Right lobe of liver (tissue), 6 donors: Measurements from ENCODE around the gene SEPTIN10. TPM values are rescaled to one million over a fixed set of nuclear protein-coding genes. Genes with fewer than 3 reads are reported as not detected.

ENCODE experiments used
- ATAC-seq, 4 donors: fragments of 200-7000 bp; cut with Tn5 transposase; one replicate each; pipeline ENCODE4 v1.9.1; 2020; ENCODE audit warnings: mild to moderate bottlenecking in 4 of 4, moderate library complexity in 4 of 4
- DNase-seq, 3 donors: peaks; one replicate each; pipeline ENCODE4 v3.0.0-alpha.2; 2020
- H3K27ac ChIP-seq, 3 donors: fragments of 200-600 bp; one replicate each; pipeline ENCODE4 v1.8.0; 2022
- H3K27me3 ChIP-seq, 2 donors: fragments of 200-600 bp; one replicate each; pipeline ENCODE4 v1.8.0; 2022
- H3K36me3 ChIP-seq, 4 donors: fragments of 200-600 bp; sonication (generic) in 1 of 4; one replicate each; pipeline versions ENCODE4 v1.5.1 to v1.8.0; 2017 to 2022; ENCODE audit warnings: control low read depth in 1 of 4
- H3K4me1 ChIP-seq, 4 donors: fragments of 200-600 bp; sonication (generic) in 1 of 4; one replicate each; pipeline versions ENCODE4 v1.5.1 to v1.8.0; 2017 to 2022; ENCODE audit warnings: control low read depth in 1 of 4
- H3K4me3 ChIP-seq, 3 donors: fragments of 200-600 bp; one replicate each; pipeline ENCODE4 v1.8.0; 2022
- H3K9me3 ChIP-seq, 4 donors: fragments of 200-600 bp; sonication (generic) in 1 of 4; one replicate each; pipeline versions ENCODE4 v1.5.1 to v1.8.0; 2017 to 2022; ENCODE audit warnings: control low read depth in 1 of 4
- POLR2A ChIP-seq: fragments of 450-650 bp; IDR thresholded peaks from one replicate; pipeline ENCODE4 v1.6.1; 2017; ENCODE audit warnings: antibody characterized with exemption, mild to moderate bottlenecking
- WGBS: methylation state at CpG from one replicate; pipeline ENCODE4 v1.1.6; 2018; ENCODE audit warnings: low coverage, low lambda C conversion rate; ENCODE audit not compliant: insufficient coverage; ENCODE audit errors: missing lambda C conversion rate; 5-methylcytosine and 5-hydroxymethylcytosine counted together
- intact Hi-C, 2 donors: fragments of 100-400 bp; cut with DNase I; formaldehyde crosslinking; loops; one replicate each; pipeline versions ENCODE4 v1.11.2 to v1.14.1; 2022
- total RNA-seq, 6 experiments: library from RNA; depleted of rRNA in 2 of 6; stranded (reverse); fragments of >200 nt in 2 of 6; fragmentation: NEBNext Ultra II Directional in 3 of 6; extraction: Animal tissue kit (Norgen Biotek cat#: 25700) in 3 of 6; gene quantifications; one replicate each; pipeline versions ENCODE4 v1.1.0 to v1.2.4, GENCODE V29; 2016 to 2023
- TF ChIP-seq, protein P1 (sequence below), 4 donors: fragments of 200-600 bp in 3 of 4; fragments of 450-650 bp in 1 of 4; IDR thresholded peaks; one replicate each; pipeline versions ENCODE4 v1.5.1 to v1.8.0; 2016 to 2022; ENCODE audit warnings: antibody characterized with exemption in 4 of 4, mild to moderate bottlenecking in 2 of 4
- donor health status: DM: no; HTN: yes; CAD: no.
- donor health status: DM: no; HTN: no; CAD: no.
- donor health status: DM: no; HTN: no; CAD: no.
- donor health status: DM: no; HTN: yes; CAD: no.
- donor health status: DM: no; HTN: yes; CAD: no.

The SEPTIN10 gene
- total RNA-seq, 6 experiments from 2014 or later = 34.6 to 52.8 (median 40.8) TPM

DNA sequence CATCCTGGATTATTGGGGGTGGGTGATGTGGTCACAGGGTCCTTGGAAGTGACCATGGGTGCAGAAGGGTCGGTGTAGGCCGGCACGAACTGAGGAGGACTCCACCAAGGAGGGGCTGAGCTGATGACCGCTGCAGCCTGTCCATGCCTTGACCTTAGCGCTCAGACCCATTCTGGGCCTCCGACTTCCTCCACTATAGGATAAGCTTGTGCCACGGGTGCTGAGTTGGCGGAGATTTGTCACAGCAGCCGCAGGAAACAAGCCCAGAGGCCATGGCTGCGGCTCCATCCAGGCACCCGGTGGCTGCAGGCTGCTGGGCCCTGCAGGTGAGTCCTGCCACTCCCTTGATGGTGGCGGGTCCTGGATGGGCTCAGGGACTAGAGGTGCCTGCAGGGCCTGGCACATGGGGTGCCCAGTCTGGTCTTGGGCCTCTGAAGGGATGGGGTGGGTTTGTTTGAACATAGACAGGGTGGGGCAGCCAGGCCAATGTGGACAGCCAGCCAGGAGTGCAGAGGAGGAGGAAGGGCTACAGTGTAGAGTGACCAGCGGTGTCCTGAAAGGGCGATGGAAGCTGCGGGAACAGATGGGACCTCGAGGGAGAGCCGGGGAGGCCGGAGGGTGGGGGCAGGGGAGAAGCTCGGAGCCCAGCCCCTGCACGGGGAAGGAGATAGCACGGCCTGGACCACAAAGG is 84.8 kb downstream of the SEPTIN10 start:
- H3K9me3 ChIP-seq = no peaks in the 10 kb centered on the region
- DNase-seq = peak in 1 of 3 donors; percentile 35
- intact Hi-C loops = no loop called here
- H3K27me3 ChIP-seq = no peaks in the 10 kb centered on the region
- no peak overlapping the region for H3K4me3 ChIP-seq
- H3K36me3 ChIP-seq = no peaks in the 10 kb centered on the region
- 91% methylated on average over 9 of the region's 21 CpGs for WGBS
- no peak overlapping the region for H3K27ac ChIP-seq
- no peaks in the 10 kb centered on the region for H3K4me1 ChIP-seq
- TF ChIP-seq POLR2A = no peak
- TF ChIP-seq, protein P1, sequence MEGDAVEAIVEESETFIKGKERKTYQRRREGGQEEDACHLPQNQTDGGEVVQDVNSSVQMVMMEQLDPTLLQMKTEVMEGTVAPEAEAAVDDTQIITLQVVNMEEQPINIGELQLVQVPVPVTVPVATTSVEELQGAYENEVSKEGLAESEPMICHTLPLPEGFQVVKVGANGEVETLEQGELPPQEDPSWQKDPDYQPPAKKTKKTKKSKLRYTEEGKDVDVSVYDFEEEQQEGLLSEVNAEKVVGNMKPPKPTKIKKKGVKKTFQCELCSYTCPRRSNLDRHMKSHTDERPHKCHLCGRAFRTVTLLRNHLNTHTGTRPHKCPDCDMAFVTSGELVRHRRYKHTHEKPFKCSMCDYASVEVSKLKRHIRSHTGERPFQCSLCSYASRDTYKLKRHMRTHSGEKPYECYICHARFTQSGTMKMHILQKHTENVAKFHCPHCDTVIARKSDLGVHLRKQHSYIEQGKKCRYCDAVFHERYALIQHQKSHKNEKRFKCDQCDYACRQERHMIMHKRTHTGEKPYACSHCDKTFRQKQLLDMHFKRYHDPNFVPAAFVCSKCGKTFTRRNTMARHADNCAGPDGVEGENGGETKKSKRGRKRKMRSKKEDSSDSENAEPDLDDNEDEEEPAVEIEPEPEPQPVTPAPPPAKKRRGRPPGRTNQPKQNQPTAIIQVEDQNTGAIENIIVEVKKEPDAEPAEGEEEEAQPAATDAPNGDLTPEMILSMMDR (IDR thresholded peaks at IDR 0.05) = no peak
- ATAC-seq = no peak

DNA sequence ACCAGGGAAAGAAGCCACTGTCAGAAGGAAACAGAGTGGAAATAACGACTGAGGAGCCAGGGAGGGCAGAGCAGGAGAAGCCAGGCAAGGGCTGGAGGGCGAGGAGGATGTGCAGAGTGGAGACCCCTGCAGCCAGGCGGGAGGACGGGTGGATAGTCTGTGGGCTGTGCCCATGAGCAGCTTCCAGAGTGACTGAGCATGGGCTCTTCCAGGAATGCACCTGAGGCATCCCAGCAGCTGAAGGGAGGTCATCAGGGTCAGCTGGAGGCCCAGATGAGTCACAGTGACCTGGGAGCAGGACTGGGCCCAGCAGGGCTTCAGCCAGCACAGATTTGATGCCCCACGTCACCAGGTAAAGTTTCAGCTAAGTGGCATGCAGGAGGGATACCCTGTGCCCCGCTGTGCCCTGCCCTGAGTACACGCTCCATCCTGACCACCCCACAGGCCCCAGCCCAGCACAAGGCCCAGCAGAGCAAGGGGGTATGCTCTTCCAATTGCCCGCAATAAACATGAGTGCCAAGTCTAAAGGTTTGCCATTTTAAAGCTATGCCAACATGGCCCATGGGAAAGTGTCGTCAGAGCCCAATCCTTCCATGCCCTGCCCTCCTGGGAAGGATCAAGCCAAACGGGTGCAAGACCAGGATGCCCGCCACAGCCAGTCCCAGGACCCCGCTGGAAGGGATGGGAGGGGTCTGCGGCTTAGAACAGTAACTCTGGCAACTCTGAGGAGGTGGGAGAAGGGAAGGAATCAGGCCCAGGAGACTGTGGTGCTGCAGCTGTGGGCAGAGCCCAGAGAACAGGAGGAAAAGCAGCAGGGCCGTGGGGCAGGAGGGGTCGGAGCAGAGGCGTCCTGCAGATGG is 85.7 kb downstream of the SEPTIN10 start:
- H3K36me3 ChIP-seq = no peaks in the 10 kb centered on the region
- TF ChIP-seq, protein P1 (IDR thresholded peaks at IDR 0.05) = no peak
- TF ChIP-seq POLR2A = no peak
- ATAC-seq (peak in 1 of 4 donors; percentile 78), DNase-seq (peak in 1 of 3 donors; percentile 29)
- 70% methylated on average over 8 of the region's 16 CpGs for WGBS
- H3K4me1 ChIP-seq = no peaks in the 10 kb centered on the region
- intact Hi-C loops = no loop called here
- H3K27ac ChIP-seq = no peak overlapping the region
- H3K9me3 ChIP-seq = no peaks in the 10 kb centered on the region
- no peak overlapping the region for H3K4me3 ChIP-seq
- no peaks in the 10 kb centered on the region for H3K27me3 ChIP-seq

DNA sequence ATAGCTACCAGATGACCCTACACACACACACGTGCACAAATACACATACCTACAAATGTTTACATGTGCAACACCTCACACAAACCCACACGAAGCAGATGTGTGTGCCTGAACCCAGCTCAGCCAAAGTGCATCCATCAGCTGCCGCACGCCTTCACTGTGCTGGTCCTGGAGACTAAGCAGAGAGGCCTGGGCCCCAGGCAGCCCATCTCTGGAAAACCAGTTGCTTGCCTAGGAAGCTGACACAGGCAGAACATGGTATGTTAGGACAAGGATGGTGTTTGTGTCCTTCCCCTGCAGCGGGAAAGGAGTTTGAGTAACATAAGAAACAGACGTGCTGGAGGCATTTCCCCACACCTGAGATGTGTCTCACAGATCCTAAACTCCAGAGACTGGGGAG is 86.7 kb downstream of the SEPTIN10 start:
- ATAC-seq = no peak
- no peak for DNase-seq
- no peaks in the 10 kb centered on the region for H3K36me3 ChIP-seq
- H3K27ac ChIP-seq = no peak overlapping the region
- H3K9me3 ChIP-seq = no peaks in the 10 kb centered on the region
- intact Hi-C loops = no loop called here
- no peak overlapping the region for H3K4me3 ChIP-seq
- TF ChIP-seq POLR2A = no peak
- no peaks in the 10 kb centered on the region for H3K4me1 ChIP-seq
- H3K27me3 ChIP-seq = no peaks in the 10 kb centered on the region
- 95% methylated on average over 6 of the region's 6 CpGs for WGBS

DNA sequence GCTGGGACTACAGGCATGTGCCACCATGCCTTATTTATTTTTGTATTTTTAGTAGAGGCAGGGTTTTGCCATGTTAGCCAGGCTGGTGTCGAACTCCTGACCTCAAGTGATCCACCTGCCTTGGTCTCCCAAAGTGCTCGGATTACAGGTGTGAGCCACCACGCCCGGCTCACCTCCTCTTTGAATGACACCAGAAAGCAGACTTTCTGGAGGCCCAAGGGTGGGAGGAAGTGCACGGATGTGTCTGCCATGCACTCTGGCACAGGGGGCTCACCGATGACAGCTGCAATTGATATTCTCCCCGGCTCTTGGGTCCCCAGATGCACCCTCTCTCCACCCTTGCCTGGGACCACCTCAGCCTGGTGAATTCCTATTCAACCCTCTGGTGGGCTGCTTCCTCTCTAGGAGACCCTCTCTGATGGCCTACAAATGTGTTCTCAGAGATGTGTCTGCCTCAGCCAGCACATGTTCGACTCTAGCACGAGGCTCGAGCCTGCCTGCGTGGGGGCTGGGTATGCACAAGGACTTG is 87.3 kb downstream of the SEPTIN10 start:
- intact Hi-C loops = no loop called here

More for the DNA sequence above, 87.3 kb downstream of the SEPTIN10 start:
- H3K4me1 ChIP-seq = peaks cover 0 to 4% (median 0%) of the 10 kb centered on the region in 4 donors
- TF ChIP-seq, protein P1 (IDR thresholded peaks at IDR 0.05) = no peak
- TF ChIP-seq POLR2A = no peak
- no peak for ATAC-seq
- no peak overlapping the region for H3K27ac ChIP-seq
- no peak for DNase-seq
- no peak overlapping the region for H3K4me3 ChIP-seq
- whole genome bisulfite sequencing = 77% methylated on average over 3 of the region's 11 CpGs
- no peaks in the 10 kb centered on the region for H3K9me3 ChIP-seq
- no peaks in the 10 kb centered on the region for H3K36me3 ChIP-seq
- no peaks in the 10 kb centered on the region for H3K27me3 ChIP-seq
